ENCODE data around the gene CDSN.

CDSN gene

DNA sequence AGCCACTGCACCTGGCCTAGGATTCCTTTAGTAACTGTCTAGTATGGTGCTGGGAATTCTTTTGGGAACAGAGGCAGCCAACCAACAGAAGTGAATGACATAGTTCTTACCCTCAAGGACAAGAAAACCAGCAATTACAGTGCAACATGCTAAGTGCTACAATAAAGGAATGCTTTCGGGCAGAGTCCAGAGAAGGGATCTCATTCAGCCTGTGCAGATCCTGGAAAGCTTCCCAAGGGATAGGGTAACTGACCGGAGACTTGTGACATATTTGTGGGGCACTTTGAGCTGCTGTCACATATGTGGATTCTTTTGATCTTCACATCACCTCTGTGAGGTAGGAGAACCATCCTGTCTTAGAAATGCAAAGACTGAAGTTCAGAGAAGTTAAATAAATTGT lies 54.7 kb downstream of the CDSN start:
- DNase-seq (ENCODE audit: low read depth in 1 of 2, low spot score in 1 of 2): no peak
- in situ Hi-C loops (cut with HindIII; ENCODE audit: low pct_unique_long_range_greater_than_20kb, low sequenced_read_pairs): no loop called here
- TF ChIP-seq JUND (IDR thresholded peaks at IDR 0.05; ENCODE audit: low read depth): no peak
